Measurements from ENCODE around the gene CLIC4.

CLIC4 gene

DNA sequence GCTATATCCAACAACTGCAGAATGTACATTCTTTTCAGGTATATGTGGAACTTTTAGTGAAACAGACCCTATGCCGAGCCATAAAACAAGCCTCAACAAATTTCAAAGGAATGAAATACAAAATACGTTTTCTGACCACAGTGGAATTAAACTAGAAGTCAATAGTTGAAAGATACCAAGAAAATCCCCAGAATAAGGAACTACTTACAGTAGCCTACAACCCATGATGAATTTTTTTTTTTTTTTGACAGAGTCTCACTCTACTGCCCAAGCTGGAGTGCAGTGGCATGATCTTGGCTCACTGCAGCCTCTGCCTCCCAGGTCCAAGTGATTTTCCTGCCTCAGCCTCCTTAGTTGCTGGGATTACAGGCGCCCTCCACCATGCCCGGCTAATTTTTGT, 101.4 kb downstream of the CLIC4 start:
- ATAC-seq: no peak
- TF ChIP-seq ZC3H10 (CRISPR knock-in tag; IDR thresholded peaks at IDR 0.05): no peak
- TF ChIP-seq, protein P1, sequence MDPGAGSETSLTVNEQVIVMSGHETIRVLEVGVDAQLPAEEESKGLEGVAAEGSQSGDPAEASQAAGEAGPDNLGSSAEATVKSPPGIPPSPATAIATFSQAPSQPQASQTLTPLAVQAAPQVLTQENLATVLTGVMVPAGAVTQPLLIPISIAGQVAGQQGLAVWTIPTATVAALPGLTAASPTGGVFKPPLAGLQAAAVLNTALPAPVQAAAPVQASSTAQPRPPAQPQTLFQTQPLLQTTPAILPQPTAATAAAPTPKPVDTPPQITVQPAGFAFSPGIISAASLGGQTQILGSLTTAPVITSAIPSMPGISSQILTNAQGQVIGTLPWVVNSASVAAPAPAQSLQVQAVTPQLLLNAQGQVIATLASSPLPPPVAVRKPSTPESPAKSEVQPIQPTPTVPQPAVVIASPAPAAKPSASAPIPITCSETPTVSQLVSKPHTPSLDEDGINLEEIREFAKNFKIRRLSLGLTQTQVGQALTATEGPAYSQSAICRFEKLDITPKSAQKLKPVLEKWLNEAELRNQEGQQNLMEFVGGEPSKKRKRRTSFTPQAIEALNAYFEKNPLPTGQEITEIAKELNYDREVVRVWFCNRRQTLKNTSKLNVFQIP (CRISPR knock-in tag; IDR thresholded peaks at IDR 0.05; ENCODE audit: borderline replicate concordance, low read depth): no peak
- no peak for TF ChIP-seq GLIS3 (CRISPR knock-in tag; IDR thresholded peaks at IDR 0.05)
- no peak for TF ChIP-seq ZNF70 (CRISPR knock-in tag; IDR thresholded peaks at IDR 0.05)
- TF ChIP-seq ZFP30 (CRISPR knock-in tag; IDR thresholded peaks at IDR 0.05): no peak
- no peak for TF ChIP-seq ZNF8 (CRISPR knock-in tag; IDR thresholded peaks at IDR 0.05)
- no peak for TF ChIP-seq ARNTL (CRISPR knock-in tag; IDR thresholded peaks at IDR 0.05; ENCODE audit: borderline replicate concordance, low read depth)
- TF ChIP-seq ISL1 (CRISPR knock-in tag; IDR thresholded peaks at IDR 0.05): no peak
- TF ChIP-seq, protein P2, sequence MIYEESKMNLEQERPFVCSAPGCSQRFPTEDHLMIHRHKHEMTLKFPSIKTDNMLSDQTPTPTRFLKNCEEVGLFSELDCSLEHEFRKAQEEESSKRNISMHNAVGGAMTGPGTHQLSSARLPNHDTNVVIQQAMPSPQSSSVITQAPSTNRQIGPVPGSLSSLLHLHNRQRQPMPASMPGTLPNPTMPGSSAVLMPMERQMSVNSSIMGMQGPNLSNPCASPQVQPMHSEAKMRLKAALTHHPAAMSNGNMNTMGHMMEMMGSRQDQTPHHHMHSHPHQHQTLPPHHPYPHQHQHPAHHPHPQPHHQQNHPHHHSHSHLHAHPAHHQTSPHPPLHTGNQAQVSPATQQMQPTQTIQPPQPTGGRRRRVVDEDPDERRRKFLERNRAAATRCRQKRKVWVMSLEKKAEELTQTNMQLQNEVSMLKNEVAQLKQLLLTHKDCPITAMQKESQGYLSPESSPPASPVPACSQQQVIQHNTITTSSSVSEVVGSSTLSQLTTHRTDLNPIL (CRISPR knock-in tag; IDR thresholded peaks at IDR 0.05; ENCODE audit: low read depth): no peak
- no peak for TF ChIP-seq CSDC2 (CRISPR knock-in tag; IDR thresholded peaks at IDR 0.05)
- TF ChIP-seq, protein P3, sequence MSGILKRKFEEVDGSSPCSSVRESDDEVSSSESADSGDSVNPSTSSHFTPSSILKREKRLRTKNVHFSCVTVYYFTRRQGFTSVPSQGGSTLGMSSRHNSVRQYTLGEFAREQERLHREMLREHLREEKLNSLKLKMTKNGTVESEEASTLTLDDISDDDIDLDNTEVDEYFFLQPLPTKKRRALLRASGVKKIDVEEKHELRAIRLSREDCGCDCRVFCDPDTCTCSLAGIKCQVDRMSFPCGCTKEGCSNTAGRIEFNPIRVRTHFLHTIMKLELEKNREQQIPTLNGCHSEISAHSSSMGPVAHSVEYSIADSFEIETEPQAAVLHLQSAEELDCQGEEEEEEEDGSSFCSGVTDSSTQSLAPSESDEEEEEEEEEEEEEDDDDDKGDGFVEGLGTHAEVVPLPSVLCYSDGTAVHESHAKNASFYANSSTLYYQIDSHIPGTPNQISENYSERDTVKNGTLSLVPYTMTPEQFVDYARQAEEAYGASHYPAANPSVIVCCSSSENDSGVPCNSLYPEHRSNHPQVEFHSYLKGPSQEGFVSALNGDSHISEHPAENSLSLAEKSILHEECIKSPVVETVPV (CRISPR knock-in tag; IDR thresholded peaks at IDR 0.05): no peak
- TF ChIP-seq PPARA (CRISPR knock-in tag; IDR thresholded peaks at IDR 0.05; ENCODE audit: borderline replicate concordance): no peak
- TF ChIP-seq SNAI2 (CRISPR knock-in tag; IDR thresholded peaks at IDR 0.05): no peak
- TF ChIP-seq ZNF565 (CRISPR knock-in tag; conservative IDR thresholded peaks at IDR 0.05; ENCODE audit: low read depth): no peak
- no peak for TF ChIP-seq OSR1 (CRISPR knock-in tag; IDR thresholded peaks at IDR 0.05)
- no peak for TF ChIP-seq ZFP3 (CRISPR knock-in tag; IDR thresholded peaks at IDR 0.05)
- TF ChIP-seq, protein P4, sequence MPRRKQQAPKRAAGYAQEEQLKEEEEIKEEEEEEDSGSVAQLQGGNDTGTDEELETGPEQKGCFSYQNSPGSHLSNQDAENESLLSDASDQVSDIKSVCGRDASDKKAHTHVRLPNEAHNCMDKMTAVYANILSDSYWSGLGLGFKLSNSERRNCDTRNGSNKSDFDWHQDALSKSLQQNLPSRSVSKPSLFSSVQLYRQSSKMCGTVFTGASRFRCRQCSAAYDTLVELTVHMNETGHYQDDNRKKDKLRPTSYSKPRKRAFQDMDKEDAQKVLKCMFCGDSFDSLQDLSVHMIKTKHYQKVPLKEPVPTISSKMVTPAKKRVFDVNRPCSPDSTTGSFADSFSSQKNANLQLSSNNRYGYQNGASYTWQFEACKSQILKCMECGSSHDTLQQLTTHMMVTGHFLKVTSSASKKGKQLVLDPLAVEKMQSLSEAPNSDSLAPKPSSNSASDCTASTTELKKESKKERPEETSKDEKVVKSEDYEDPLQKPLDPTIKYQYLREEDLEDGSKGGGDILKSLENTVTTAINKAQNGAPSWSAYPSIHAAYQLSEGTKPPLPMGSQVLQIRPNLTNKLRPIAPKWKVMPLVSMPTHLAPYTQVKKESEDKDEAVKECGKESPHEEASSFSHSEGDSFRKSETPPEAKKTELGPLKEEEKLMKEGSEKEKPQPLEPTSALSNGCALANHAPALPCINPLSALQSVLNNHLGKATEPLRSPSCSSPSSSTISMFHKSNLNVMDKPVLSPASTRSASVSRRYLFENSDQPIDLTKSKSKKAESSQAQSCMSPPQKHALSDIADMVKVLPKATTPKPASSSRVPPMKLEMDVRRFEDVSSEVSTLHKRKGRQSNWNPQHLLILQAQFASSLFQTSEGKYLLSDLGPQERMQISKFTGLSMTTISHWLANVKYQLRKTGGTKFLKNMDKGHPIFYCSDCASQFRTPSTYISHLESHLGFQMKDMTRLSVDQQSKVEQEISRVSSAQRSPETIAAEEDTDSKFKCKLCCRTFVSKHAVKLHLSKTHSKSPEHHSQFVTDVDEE (CRISPR knock-in tag; IDR thresholded peaks at IDR 0.05): no peak

DNA sequence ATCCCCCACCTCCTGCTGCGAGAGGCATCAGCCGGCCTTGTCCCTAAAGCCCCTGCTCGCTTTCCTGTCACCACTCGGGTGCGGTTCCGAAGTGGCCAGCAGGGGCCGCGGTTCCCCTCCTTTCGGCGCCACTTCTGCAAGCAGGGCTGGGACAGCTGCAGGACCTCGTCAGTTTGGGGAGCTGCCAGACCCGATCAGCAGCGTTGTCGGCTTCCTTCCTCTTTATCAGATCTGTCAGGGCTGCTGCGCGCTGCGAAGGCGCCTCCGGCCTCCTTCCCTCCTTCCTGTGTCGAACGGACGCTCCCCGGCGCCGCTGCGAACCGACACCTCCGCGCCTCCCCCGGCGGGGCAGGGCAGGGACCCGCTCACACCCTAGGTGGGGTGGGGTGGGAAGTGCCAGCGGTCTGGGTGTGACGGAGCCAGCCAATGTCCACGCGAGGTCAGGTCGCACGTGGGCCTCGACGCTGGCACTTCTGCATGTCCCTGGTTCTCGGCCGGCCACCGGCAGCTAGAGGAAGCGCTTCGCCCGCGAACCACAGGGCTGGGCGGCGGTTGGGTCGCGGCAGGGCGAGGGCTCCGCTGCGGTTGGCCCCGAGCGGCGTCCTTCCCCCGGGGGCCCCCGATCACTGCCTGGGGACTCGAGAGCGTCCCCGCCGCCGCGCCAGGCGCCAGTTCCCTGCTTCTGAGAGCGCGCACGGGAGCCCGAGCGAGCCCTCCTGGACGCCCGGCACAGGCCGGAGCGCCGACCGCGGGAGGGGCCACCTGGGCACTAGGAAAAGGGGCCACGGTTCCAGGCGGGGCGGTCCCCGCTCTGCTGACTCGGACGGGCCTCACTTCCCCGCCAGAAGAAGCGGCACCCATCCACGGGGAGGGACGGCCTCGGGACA, 103.0 kb downstream of the CLIC4 start:
- peak; percentile 93 for ATAC-seq
- no peak for TF ChIP-seq OSR1 (CRISPR knock-in tag; IDR thresholded peaks at IDR 0.05)
- no peak for TF ChIP-seq ZFP3 (CRISPR knock-in tag; IDR thresholded peaks at IDR 0.05)
- peak; percentile 51; the same call in 1 of the 2 replicates for TF ChIP-seq ESRRG (CRISPR knock-in tag; IDR thresholded peaks at IDR 0.05)
- no peak; the same call in 1 of the 2 replicates for TF ChIP-seq TCF4 (CRISPR knock-in tag; IDR thresholded peaks at IDR 0.05; ENCODE audit: borderline replicate concordance)
- TF ChIP-seq RARB (CRISPR knock-in tag; IDR thresholded peaks at IDR 0.05): no peak
- TF ChIP-seq TOX (CRISPR knock-in tag; IDR thresholded peaks at IDR 0.05; ENCODE audit: borderline replicate concordance): no peak
- TF ChIP-seq, protein P5, sequence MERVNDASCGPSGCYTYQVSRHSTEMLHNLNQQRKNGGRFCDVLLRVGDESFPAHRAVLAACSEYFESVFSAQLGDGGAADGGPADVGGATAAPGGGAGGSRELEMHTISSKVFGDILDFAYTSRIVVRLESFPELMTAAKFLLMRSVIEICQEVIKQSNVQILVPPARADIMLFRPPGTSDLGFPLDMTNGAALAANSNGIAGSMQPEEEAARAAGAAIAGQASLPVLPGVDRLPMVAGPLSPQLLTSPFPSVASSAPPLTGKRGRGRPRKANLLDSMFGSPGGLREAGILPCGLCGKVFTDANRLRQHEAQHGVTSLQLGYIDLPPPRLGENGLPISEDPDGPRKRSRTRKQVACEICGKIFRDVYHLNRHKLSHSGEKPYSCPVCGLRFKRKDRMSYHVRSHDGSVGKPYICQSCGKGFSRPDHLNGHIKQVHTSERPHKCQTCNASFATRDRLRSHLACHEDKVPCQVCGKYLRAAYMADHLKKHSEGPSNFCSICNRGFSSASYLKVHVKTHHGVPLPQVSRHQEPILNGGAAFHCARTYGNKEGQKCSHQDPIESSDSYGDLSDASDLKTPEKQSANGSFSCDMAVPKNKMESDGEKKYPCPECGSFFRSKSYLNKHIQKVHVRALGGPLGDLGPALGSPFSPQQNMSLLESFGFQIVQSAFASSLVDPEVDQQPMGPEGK (CRISPR knock-in tag; IDR thresholded peaks at IDR 0.05; ENCODE audit: borderline replicate concordance): no peak
- TF ChIP-seq ZC3H10 (CRISPR knock-in tag; IDR thresholded peaks at IDR 0.05): no peak
